Esophagus squamous epithelium (tissue), 5 donors: Measurements from ENCODE around the gene HYDIN. TPM values are rescaled to one million over a fixed set of nuclear protein-coding genes. Genes with fewer than 3 reads are reported as not detected.
"Not testable (repeated sequence)": the region's sequence is repeated elsewhere in the genome, so short reads cannot be mapped to it uniquely, and the experiment has no call there.

Experiments used
- DNase-seq: peaks from one replicate; lab custom pipeline; 2025; lab: John Stamatoyannopoulos, UW
- H3K27ac ChIP-seq, 4 donors: fragments of 200-600 bp; sonication (generic); one replicate each; pipeline ENCODE4 v1.5.1; 2016 to 2019; ENCODE audit warnings: mild to moderate bottlenecking in 1 of 4
- H3K27me3 ChIP-seq, 4 donors: fragments of 200-600 bp; sonication (generic); 1 replicate in 3 of 4; 2 replicates in 1 of 4; pipeline versions ENCODE4 v1.5.1 to v1.6.0; 2017 to 2021; ENCODE audit warnings: antibody characterized with exemption in 1 of 4
- H3K36me3 ChIP-seq, 3 donors: fragments of 200-600 bp; sonication (generic); one replicate each; pipeline ENCODE4 v1.5.1; 2016 to 2019
- H3K4me1 ChIP-seq, 3 donors: fragments of 200-600 bp; sonication (generic); one replicate each; pipeline ENCODE4 v1.5.1; 2017 to 2019
- H3K4me3 ChIP-seq, 4 donors: fragments of 200-600 bp; sonication (generic); 1 replicate in 3 of 4; 2 replicates in 1 of 4; pipeline ENCODE4 v1.5.1; 2016 to 2019; ENCODE audit warnings: mild to moderate bottlenecking in 2 of 4, moderate library complexity in 1 of 4
- H3K9me3 ChIP-seq, 3 donors: fragments of 200-600 bp; sonication (generic); one replicate each; pipeline ENCODE4 v1.5.1; 2016 to 2019
- WGBS, 2 donors: methylation state at CpG; one replicate each; pipeline ENCODE4 v1.1.5; 2018; 5-methylcytosine and 5-hydroxymethylcytosine counted together
- intact Hi-C: fragments of 100-400 bp; cut with DNase I; formaldehyde crosslinking; loops from one replicate; pipeline ENCODE4 v1.15.0; 2022
- total RNA-seq, 4 donors: library from RNA; depleted of rRNA; stranded (reverse); fragments of >200 nt; gene quantifications; one replicate each; pipeline ENCODE4 v1.1.0, GENCODE V29; 2016
- donor health status: DM: yes; HTN: yes; CAD: no.

The HYDIN gene
- total RNA-seq, 4 donors from 2014 or later, result 0.23 to 2.4 (median 0.38) TPM; not detected in 1

DNA sequence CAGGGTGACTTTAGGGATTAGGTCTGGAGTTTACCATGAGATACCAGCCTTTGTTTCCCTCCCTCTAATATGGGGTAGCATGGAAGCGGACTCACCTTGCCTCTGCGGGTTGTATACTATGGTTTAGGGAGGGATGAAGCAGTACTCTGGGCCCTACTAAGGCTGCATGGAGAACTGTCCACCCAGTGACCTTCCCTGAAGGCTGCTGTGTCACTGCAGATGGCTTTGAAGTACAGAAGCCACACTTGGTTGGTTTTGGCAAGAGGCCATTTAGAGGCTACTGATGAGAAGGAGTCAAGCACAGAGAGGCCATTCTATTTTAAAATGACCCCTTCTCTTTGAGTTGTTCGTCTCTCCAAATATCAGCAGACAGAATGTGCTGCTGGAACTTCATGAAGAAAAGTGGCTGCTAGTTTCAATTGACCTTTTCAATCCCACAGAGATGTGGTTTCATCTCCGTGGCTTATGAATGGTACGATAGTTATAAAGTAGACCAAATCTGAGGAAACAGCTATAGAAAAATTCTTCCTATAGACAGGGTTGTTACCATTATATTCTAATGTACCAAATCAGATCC lies 208.5 kb downstream of the HYDIN start:
- H3K27me3 ChIP-seq, H3K27ac ChIP-seq, H3K9me3 ChIP-seq, H3K36me3 ChIP-seq, DNase-seq, H3K4me1 ChIP-seq, H3K4me3 ChIP-seq, intact Hi-C loops: not testable (repeated sequence)
- WGBS, 2 donors, result 75 to 100% methylated on average over 2 of the region's 5 CpGs

GRCh38 chr16:71019067-71019682 lies 211.3 kb downstream of the HYDIN start:
- DNase-seq, H3K9me3 ChIP-seq, H3K27ac ChIP-seq, H3K4me1 ChIP-seq, H3K27me3 ChIP-seq, H3K4me3 ChIP-seq, H3K36me3 ChIP-seq, intact Hi-C loops: not testable (repeated sequence)
- 46 to 62% methylated on average over 5 of the region's 6 CpGs for WGBS, 2 donors

GRCh38 chr16:71015419-71015818 lies 215.1 kb downstream of the HYDIN start:
- H3K27me3 ChIP-seq, H3K27ac ChIP-seq, DNase-seq, intact Hi-C loops, H3K4me1 ChIP-seq, H3K4me3 ChIP-seq, H3K36me3 ChIP-seq, H3K9me3 ChIP-seq: not testable (repeated sequence)
- WGBS, 2 donors, result 25% methylated on average over 1 of the region's 10 CpGs

DNA sequence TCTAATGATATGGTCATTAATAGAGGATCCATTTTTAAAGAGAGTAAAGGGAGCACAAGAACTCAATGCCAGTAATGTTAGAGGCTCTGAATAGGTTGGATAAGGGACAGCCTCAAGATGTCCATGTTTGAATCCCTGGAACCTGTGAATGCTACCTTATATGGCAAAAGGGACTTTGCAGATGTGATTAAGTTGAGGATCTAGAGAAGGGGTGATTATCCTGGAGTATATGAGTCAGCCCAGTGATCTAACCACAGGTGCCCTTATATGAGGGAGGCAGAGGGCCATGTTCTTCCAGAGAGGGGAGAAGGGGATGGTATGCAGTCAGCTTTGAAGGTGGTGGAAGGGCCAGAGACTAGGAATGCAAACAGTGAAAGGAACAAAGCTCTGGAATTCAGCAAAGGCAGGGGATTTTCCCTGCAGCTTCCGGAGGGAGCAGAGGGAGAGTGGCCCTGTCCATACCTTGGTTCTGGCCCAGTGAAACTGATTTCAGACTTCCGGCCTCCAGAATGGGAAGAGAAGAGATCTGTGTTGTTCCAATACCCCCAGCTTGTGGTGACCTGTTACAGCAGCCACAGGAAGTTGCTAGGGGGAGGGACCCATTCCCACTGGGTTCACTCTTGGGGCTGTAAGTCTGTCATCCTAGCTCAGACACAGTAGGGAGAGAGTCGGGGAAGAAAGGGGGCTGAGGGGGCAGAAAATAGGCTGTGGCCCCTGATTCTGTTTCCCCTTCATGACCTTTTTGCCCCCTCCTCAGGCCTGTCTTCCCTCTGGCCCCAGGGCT lies 220.9 kb downstream of the HYDIN start:
- no CpG with 5 or more reads among the region's 3 CpGs for WGBS, 2 donors
- H3K27ac ChIP-seq, intact Hi-C loops, H3K36me3 ChIP-seq, H3K27me3 ChIP-seq, DNase-seq, H3K4me1 ChIP-seq, H3K4me3 ChIP-seq, H3K9me3 ChIP-seq: not testable (repeated sequence)

DNA sequence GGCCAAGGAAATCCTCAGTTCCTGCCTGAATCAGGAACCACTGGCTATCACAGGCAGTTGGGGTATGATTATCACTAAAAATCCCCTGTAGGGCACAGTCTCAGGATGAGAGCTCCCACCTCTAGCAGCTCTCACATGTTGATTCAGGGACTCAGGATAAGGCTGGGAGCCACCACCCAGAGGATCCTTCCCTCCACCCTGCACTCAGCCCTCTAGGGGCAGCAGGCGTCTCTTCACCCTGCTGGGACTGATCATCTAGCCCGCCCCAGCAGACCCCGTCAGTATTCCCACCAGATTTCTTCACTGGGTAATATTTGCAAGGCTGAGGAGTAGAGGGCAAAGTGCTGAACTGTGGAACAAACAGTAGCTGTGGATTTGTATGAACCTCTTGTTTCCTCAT lies 224.0 kb downstream of the HYDIN start:
- intact Hi-C loops, H3K4me1 ChIP-seq: not testable (repeated sequence)
- WGBS, 2 donors, result 60% methylated on average over 1 of the region's 3 CpGs; no CpG with 5 or more reads in 1 of the 2 donors

GRCh38 chr16:70999735-71000134 lies 230.8 kb downstream of the HYDIN start:
- WGBS, 2 donors, result 8 to 11% methylated on average over 2 of the region's 2 CpGs
- DNase-seq, H3K27ac ChIP-seq, H3K4me3 ChIP-seq, H3K27me3 ChIP-seq, H3K36me3 ChIP-seq, H3K9me3 ChIP-seq, H3K4me1 ChIP-seq, intact Hi-C loops: not testable (repeated sequence)

More for the DNA sequence above, 224.0 kb downstream of the HYDIN start:
- H3K9me3 ChIP-seq, H3K4me3 ChIP-seq, H3K27me3 ChIP-seq, H3K36me3 ChIP-seq, H3K27ac ChIP-seq, DNase-seq: not testable (repeated sequence)

- WGBS, 2 donors, result 43 to 80% methylated on average over 1 of the region's 2 CpGs
These were observed 234.7 kb downstream of the HYDIN start for GRCh38 chr16:70995799-70996198.

DNA sequence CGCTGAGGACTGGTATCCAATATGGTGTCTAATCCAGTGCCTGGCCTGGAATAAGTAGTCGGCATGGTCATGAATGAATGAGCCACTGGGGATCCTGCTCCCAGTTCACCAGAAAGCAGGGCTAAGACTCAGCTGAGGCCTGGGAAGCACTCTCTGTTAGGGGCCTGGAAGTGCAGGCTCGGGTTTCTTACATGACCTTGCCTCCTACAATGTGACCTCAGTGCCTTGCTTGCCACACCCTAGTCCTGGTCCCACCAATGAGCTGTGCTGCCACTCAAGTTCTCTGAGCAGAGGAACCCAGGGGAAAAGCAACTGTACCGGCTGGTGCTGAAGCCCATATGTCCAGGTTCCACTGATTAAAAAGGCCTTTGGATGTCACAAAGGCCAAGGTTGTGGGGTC lies 238.0 kb downstream of the HYDIN start:
- 63 to 67% methylated on average over 1 of the region's 4 CpGs for WGBS, 2 donors
- H3K27ac ChIP-seq, H3K4me3 ChIP-seq, H3K9me3 ChIP-seq, H3K4me1 ChIP-seq, H3K27me3 ChIP-seq, DNase-seq, intact Hi-C loops, H3K36me3 ChIP-seq: not testable (repeated sequence)

More at GRCh38 chr16:70995799-70996198, 234.7 kb downstream of the HYDIN start:
- H3K4me1 ChIP-seq, H3K9me3 ChIP-seq, H3K36me3 ChIP-seq, H3K27ac ChIP-seq, DNase-seq, intact Hi-C loops, H3K4me3 ChIP-seq, H3K27me3 ChIP-seq: not testable (repeated sequence)

GRCh38 chr16:70987019-70987715 lies 243.4 kb downstream of the HYDIN start:
- H3K9me3 ChIP-seq, H3K27ac ChIP-seq, H3K4me1 ChIP-seq, DNase-seq, H3K36me3 ChIP-seq, H3K4me3 ChIP-seq, intact Hi-C loops, H3K27me3 ChIP-seq: not testable (repeated sequence)
- no CpG with 5 or more reads among the region's 9 CpGs for WGBS, 2 donors

- H3K27me3 ChIP-seq, H3K4me1 ChIP-seq, H3K27ac ChIP-seq, DNase-seq, H3K36me3 ChIP-seq, H3K9me3 ChIP-seq, H3K4me3 ChIP-seq, intact Hi-C loops: not testable (repeated sequence)
- WGBS, 2 donors, result 9 to 14% methylated on average over 3 to 5 of the region's 6 CpGs
These were observed 245.8 kb downstream of the HYDIN start for GRCh38 chr16:70984675-70985074.

- H3K9me3 ChIP-seq, H3K4me1 ChIP-seq, H3K27me3 ChIP-seq, H3K27ac ChIP-seq, H3K4me3 ChIP-seq, DNase-seq, intact Hi-C loops, H3K36me3 ChIP-seq: not testable (repeated sequence)
- WGBS, 2 donors, result no CpG with 5 or more reads among the region's 3 CpGs
These were observed 262.2 kb downstream of the HYDIN start for GRCh38 chr16:70968332-70968731.

DNA sequence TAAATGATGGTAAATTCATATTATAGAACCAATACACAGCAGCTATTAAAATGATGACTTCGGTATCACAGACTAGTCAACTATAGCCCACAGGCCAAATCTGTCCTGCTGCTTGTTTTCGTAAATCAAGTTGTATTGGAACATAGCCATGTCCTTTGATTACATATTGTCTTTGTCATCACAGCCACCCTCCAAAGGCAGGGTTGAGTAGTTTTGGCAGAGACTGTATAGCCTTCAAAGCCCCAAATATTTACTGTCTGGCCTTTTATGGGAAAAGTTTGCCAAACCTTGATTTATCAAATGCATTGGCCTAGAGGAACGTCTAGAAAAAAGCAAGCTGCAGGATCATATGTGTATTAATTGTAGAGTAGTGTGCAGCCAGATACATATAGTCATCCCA lies 270.4 kb downstream of the HYDIN start:
- H3K36me3 ChIP-seq, H3K27me3 ChIP-seq, DNase-seq, H3K4me3 ChIP-seq, H3K27ac ChIP-seq, intact Hi-C loops, H3K4me1 ChIP-seq, H3K9me3 ChIP-seq: not testable (repeated sequence)
- 55% methylated on average over 2 of the region's 3 CpGs; no CpG with 5 or more reads in 1 of the 2 donors for WGBS, 2 donors
